MM.1S (cell line): ENCODE data around the gene PPM1E.

Experiments used
- DNase-seq: peaks from one replicate; pipeline ENCODE4 v3.0.0-alpha.2; 2015
- H2AFZ ChIP-seq: fragments of 300-600 bp; sonication (generic); 2 replicates; pipeline ENCODE4 v1.6.0; 2016; ENCODE audit warnings: antibody characterized with exemption, low read length
- H3F3A ChIP-seq: fragments of 300-600 bp; sonication (generic); 2 replicates; pipeline ENCODE4 v1.6.1; 2016; ENCODE audit warnings: mild to moderate bottlenecking, antibody characterized with exemption, low read length, moderate library complexity, mixed read lengths; ENCODE audit not compliant: insufficient read depth
- H3K27ac ChIP-seq: fragments of 300-600 bp; sonication (generic); 2 replicates; pipeline ENCODE4 v1.5.1; 2016; ENCODE audit warnings: mild to moderate bottlenecking, low read length
- H3K27me3 ChIP-seq: fragments of 300-600 bp; sonication (generic); replicated peaks from 2 replicates; pipeline ENCODE4 v1.6.0; 2016; ENCODE audit warnings: low read length; ENCODE audit not compliant: insufficient read depth
- H3K36me3 ChIP-seq: fragments of 300-600 bp; sonication (generic); replicated peaks from 2 replicates; pipeline ENCODE4 v1.6.1; 2016; ENCODE audit warnings: mild to moderate bottlenecking, low read length, mixed read lengths; ENCODE audit not compliant: insufficient read depth
- H3K4me1 ChIP-seq: fragments of 300-600 bp; sonication (generic); 2 replicates; pipeline ENCODE4 v1.6.1; 2016; ENCODE audit warnings: low read length, mixed read lengths
- H3K4me2 ChIP-seq: fragments of 300-600 bp; sonication (generic); 2 replicates; pipeline ENCODE4 v1.6.0; 2016; ENCODE audit warnings: low read depth, low read length
- H3K4me3 ChIP-seq: fragments of 300-600 bp; sonication (generic); 2 replicates; pipeline ENCODE4 v1.5.1; 2016; ENCODE audit warnings: low read length, mixed read lengths
- H3K79me2 ChIP-seq: fragments of 300-600 bp; sonication (generic); 2 replicates; pipeline ENCODE4 v1.6.1; 2016; ENCODE audit warnings: mixed run types, low read length, mixed read lengths
- H3K9ac ChIP-seq: fragments of 300-600 bp; sonication (generic); 2 replicates; pipeline ENCODE4 v1.6.1; 2016; ENCODE audit warnings: low read length, mixed read lengths
- H3K9me2 ChIP-seq: fragments of 300-600 bp; sonication (generic); replicated peaks from 2 replicates; pipeline ENCODE4 v1.6.1; 2016; ENCODE audit warnings: mild to moderate bottlenecking, low read length, mixed read lengths; ENCODE audit not compliant: insufficient read depth
- H3K9me3 ChIP-seq: fragments of 300-600 bp; sonication (generic); replicated peaks from 2 replicates; pipeline ENCODE4 v1.6.1; 2016; ENCODE audit warnings: mild to moderate bottlenecking, low read length, mixed read lengths; ENCODE audit not compliant: insufficient read depth
- H4K20me1 ChIP-seq: fragments of 300-600 bp; sonication (generic); 2 replicates; pipeline ENCODE4 v1.6.1; 2016; ENCODE audit warnings: mild to moderate bottlenecking, low read length, moderate library complexity, mixed read lengths; ENCODE audit not compliant: insufficient read depth
- CTCF ChIP-seq: fragments of 300-600 bp; sonication (generic); IDR thresholded peaks from 2 replicates; pipeline ENCODE4 v1.5.1; 2016; ENCODE audit warnings: antibody characterized with exemption, low read length, mixed read lengths
- EZH2 ChIP-seq: fragments of 300-600 bp; sonication (generic); optimal IDR thresholded peaks from 2 replicates; pipeline ENCODE3; 2017; ENCODE audit warnings: low read depth, mild to moderate bottlenecking, antibody characterized with exemption, low read length, mixed read lengths
- EZH2phosphoT487 ChIP-seq: fragments of 300-600 bp; sonication (generic); IDR thresholded peaks from 2 replicates; pipeline ENCODE4 v1.6.1; 2018; ENCODE audit warnings: antibody characterized with exemption, low read length

Gene PPM1E

GRCh38 chr17:58722274-58722673 is 33.4 kb upstream of the PPM1E start:
- H3K9me3 ChIP-seq: no peaks in the 10 kb centered on the region
- no peaks in the 10 kb centered on the region for H3K79me2 ChIP-seq
- H3K36me3 ChIP-seq: no peaks in the 10 kb centered on the region

GRCh38 chr17:58722696-58723095 is 33.0 kb upstream of the PPM1E start:
- no peak for DNase-seq
- Histone ChIP-seq H2AFZ (no peak overlapping the region), H3K27ac (no peak overlapping the region), H3K4me1 (no peaks in the 10 kb centered on the region), H3K9me3 (no peaks in the 10 kb centered on the region), H3K27me3 (no peaks in the 10 kb centered on the region), H3F3A (no peaks in the 10 kb centered on the region), H3K9ac (no peak overlapping the region), H3K9me2 (no peaks in the 10 kb centered on the region), H3K79me2 (no peaks in the 10 kb centered on the region), H3K4me3 (no peak overlapping the region), H3K36me3 (no peaks in the 10 kb centered on the region), H3K4me2 (no peak overlapping the region), H4K20me1 (no peaks in the 10 kb centered on the region)
- TF ChIP-seq CTCF (no peak), EZH2phosphoT487 (no peak), EZH2 (no peak)

More at GRCh38 chr17:58722274-58722673, 33.4 kb upstream of the PPM1E start:
- Histone ChIP-seq H3K4me1 (no peaks in the 10 kb centered on the region), H2AFZ (no peak overlapping the region), H3K4me3 (no peak overlapping the region), H3K9me2 (no peaks in the 10 kb centered on the region), H3F3A (no peaks in the 10 kb centered on the region), H3K9ac (no peak overlapping the region), H3K4me2 (no peak overlapping the region), H4K20me1 (no peaks in the 10 kb centered on the region), H3K27ac (no peak overlapping the region), H3K27me3 (no peaks in the 10 kb centered on the region)
- DNase-seq: no peak
- no peak for TF ChIP-seq CTCF
- TF ChIP-seq EZH2: no peak
- no peak for TF ChIP-seq EZH2phosphoT487

- Histone ChIP-seq H3F3A (no peaks in the 10 kb centered on the region), H3K36me3 (no peaks in the 10 kb centered on the region), H3K27me3 (no peaks in the 10 kb centered on the region), H3K9ac (no peak overlapping the region), H3K9me3 (no peaks in the 10 kb centered on the region), H3K4me1 (no peaks in the 10 kb centered on the region), H3K79me2 (no peaks in the 10 kb centered on the region), H4K20me1 (no peaks in the 10 kb centered on the region), H3K9me2 (no peaks in the 10 kb centered on the region), H3K4me3 (no peak overlapping the region), H3K27ac (no peak overlapping the region), H3K4me2 (no peak overlapping the region), H2AFZ (no peak overlapping the region)
- TF ChIP-seq CTCF (no peak), EZH2phosphoT487 (no peak), EZH2 (no peak)
- DNase-seq: no peak
Measured at GRCh38 chr17:58728798-58729197, 26.9 kb upstream of the PPM1E start.
